NCI-H460 (cell line): ENCODE data around the gene LSS. TPM values are rescaled to one million over a fixed set of nuclear protein-coding genes. Genes with fewer than 3 reads are reported as not detected.

Experiments used
- DNase-seq: peaks from one replicate; pipeline ENCODE4 v3.0.0-alpha.2; 2016; ENCODE audit warnings: low read depth; ENCODE audit errors: extremely low read depth
- total RNA-seq: library from RNA; depleted of rRNA; stranded (reverse); fragments of >200 nt; shearing (Covaris generic); gene quantifications from 2 replicates; pipeline ENCODE4 v1.2.3, GENCODE V29; 2014

LSS gene
- total RNA-seq, 1 experiment from 2014 or later, result 6.0 TPM

DNA sequence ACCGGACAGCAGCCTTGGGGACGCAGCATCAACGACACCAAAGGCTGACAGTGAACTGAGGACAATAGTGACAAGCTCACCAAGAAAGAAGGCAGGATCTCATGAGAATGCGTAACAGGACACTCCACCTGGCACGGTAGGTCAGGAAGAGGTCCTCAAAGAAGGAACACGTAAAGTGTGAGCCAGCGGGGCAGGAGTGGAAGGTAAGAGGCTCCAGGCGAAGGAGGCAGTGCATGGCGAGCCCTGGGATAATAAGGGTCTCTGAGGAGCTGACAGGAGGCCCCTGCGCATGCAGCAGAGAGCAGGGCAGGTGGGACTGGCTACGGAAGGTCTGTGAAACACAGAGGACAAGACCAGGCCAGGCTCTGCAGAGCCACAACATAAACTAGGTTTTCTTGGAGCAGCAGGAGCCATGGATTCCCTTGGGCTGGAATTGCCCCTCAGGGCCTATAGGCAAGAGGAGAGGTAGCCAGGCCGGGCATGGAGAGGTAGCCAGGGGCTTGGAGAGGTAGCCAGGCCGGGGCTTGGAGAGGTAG, 8.2 kb downstream of the LSS start:
- no peak for DNase-seq

DNA sequence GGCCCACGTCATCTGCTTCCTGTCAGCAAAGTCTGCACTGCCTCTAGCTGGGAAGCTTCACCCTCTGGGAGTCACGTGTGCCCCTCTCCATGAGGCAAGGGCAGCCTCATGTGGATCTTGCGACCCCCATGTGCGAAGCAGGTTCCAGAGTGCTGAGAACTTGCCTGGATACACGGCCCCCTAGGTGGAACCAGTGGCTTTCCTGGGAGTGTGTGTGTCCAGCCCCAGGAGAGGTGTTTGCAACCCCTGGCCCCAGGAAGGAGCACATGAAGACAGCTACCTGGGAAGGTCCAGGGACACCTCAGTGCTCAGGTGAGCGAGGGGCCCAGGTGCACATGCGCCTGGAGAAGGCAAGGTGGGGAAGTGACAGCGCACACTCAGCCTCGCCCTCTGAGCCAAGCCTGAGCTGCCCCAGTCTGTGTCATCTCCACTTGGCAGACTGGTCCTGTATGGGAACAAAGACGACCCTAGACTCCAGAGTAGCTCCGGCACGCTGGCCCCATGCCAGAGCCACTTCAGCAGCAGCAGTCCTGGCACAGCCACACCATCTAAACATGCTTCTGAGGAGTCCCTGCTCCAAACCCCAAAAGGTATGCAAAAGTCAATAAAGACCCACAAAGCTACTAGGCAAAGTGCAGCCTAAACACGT, 8.9 kb downstream of the LSS start:
- no peak for DNase-seq

DNA sequence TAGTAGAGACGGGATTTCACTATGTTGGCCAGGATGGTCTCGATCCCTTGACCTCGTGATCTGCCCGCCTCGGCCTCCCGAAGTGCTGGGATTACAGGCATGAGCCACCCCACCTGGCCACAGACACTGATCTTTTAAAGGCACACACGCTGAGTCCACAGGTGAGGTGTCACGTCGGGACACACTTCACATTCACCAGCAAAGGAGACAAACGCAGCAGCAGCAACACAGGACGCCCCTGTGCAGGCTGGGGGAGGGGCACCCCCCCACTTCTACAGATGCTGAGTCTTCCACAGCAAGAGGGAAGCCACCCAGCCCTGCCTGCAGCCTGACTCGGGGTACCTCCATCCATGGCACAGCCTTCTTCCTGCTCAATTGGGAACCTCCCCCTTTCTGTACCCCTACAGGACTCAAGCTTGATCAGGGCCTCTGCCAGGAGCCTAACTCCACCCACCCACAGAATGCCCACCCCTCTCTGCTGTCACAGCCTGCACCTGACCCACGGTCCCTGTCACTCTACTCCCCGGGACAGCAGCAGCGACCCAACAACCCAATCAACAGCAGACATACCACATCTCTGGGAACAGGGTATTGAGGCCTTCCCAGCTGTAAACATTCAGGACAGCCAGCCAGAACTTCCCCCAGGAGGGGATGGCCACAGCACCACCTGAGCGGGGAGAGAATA, 9.5 kb downstream of the LSS start:
- no peak for DNase-seq

GRCh38 chr21:46217511-46218196, 10.9 kb downstream of the LSS start:
- DNase-seq, result no peak

DNA sequence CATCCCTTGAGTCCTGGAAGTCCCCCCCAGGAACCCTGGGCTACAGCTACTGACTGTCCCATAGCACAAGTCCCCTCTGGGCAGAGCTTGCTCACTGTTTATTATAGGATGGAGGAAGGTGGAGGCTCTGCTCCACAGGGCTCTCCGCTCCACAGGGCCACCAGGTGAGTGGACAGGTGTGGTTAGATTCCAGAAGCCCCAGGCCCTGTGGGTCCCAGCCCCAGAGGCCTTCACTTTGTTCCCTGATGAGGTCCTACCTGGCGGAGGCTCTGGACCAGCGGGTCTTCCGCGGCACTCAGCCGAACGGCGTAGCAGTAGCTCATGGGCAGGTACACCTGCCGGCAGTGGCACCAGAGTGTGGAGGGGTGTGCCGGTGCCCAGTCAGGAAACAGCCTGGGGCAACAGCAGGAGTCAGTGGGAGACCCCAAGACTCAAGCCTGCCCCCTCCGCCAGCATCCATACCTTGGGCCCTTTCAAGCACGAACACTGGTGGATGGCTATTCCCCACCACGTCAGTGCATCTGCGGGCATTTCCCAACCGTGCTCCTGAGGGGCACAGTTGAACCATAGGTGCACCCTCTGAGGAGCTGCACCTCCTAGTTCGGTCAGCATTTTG, 12.3 kb downstream of the LSS start:
- DNase-seq, result no peak

DNA sequence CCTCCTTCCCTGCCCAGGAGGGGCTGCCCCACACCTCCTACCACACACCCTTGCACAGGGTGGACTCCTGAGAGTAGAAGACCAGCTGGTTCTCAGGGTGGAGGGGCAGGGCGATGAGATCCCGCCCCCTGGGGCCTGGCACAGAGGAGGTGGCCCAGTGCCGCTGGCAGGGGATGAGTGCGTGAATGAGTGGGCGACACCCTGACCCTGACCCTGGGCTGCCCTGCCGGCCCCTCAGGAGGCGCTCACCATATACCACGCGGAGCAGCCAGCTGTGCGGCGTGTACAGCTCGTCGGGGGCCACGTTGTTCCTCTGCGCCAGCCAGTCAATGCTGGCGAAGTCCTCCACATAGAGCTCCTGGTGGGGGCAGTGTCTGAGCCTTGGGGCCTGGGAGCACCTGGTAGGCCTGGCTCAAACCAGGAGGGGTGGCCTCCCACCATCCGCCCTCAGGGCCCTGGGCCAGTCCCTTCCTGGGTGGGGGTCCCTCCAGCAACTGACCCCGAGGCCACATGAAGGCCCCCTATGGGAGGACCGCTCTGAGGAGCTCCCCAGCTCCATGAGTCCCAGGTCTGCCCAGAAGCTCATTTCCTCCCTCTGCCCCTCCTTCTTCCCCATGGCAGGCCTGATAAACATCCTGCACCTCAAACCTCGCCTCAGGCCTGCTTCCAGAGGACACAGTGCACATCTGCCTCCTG, 13.0 kb downstream of the LSS start:
- DNase-seq, result no peak

DNA sequence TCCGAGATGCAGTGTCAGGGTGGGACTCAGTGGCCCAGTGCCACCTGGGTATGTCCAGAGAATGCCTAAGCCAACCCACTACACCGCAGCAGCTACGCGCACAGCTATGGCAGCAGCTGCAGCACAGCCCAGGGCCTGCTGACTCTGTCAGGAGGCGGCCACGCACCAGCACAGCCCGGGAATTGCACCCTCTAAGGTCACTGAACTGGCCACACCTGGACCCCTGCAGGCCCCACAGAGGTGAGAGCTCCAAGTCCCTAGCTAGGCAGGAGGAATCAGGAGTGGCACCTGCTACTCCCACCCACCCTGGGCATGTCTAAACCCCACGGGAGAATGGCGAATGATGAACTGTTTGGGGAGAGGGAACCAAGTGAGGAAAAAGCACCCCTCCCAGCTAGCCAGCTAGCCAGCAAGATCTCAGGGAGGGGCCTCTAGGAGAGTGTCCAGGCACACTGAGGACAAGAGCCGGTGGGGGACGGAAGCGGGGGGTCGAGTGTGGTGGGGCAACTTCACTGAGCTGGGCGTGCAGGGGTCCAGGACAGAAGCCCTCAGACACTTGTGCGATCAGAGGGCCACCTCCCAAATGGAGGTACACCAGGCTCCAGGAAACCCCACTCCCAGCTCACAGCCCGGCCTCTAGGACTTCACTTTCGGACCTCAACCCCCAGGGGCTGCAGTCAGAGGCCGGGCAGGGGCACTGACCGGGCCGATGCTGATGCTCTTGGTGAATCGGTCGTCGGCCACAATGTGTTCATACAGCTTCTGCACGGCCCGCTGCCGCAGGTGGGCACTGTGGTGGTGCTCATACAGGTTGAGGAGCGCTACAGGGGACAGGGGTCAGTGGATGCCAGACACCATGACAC, 13.9 kb downstream of the LSS start:
- DNase-seq, result no peak

DNA sequence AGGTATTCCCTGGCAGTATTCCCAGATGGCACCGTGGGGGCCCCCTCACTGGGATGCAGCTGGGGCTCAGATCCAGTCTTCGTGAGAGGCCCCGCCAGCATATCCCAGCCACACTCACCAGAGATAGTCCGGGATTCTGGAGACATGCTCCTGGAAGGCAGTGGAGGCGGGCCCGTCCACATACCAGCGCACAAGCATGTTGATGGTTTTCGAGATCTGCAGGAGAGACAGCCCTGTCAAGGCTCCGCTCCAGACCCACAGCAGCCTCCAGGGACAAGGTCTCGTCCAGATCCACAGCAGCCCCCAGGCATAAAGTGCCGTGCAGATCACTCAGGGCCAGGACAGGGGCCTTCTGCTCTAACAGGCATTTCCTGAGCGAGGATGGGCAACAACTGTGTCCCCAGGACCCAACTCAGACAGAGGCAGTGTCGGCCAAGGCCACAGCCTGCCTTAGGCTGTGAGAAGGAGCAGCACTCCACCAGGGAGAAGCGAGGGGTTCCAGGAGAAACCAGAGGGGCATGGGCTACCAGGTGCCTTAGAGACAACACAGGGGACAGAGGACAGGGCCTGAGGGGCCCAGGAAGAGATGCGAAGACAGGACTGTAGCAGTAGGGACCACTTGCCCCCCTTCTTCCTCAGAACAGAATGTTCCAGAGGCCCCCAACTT, 14.8 kb downstream of the LSS start:
- no peak for DNase-seq

DNA sequence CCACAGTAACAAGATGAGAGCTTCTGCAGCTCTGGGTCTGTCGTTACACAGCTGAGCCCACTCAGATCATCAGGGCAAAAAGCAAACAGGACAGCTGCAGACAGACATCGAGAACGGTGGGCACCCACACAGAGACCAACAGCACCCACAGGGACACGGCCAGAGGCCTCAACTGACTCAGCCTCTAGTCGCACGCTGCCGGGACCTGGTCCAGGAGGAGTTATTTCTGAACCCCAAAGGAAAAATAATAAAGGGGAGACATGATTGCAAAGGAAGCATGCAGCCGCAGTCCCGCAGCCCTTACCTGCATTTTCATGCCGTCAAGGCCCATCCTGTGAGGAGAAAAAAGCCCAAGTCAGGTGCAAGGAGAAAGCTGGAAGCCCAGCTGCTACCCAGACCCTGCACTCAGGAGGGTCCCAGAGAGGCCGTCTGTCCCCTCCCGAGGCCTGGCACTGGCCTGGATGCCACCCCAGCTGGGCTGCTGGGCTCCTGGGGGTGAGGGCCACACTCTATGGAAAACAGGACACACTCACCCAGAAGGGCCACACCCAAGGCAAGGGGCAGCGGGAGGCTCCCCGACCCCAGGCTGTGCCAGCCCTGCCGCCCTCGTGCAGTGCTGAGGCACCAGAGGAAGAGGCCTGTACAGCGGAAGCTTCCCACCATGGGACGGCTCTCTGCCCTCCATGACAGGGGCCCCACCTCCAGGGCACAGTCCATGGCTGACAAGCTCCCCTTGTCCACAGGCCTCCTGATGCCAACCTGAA, 15.7 kb downstream of the LSS start:
- DNase-seq, result no peak

DNA sequence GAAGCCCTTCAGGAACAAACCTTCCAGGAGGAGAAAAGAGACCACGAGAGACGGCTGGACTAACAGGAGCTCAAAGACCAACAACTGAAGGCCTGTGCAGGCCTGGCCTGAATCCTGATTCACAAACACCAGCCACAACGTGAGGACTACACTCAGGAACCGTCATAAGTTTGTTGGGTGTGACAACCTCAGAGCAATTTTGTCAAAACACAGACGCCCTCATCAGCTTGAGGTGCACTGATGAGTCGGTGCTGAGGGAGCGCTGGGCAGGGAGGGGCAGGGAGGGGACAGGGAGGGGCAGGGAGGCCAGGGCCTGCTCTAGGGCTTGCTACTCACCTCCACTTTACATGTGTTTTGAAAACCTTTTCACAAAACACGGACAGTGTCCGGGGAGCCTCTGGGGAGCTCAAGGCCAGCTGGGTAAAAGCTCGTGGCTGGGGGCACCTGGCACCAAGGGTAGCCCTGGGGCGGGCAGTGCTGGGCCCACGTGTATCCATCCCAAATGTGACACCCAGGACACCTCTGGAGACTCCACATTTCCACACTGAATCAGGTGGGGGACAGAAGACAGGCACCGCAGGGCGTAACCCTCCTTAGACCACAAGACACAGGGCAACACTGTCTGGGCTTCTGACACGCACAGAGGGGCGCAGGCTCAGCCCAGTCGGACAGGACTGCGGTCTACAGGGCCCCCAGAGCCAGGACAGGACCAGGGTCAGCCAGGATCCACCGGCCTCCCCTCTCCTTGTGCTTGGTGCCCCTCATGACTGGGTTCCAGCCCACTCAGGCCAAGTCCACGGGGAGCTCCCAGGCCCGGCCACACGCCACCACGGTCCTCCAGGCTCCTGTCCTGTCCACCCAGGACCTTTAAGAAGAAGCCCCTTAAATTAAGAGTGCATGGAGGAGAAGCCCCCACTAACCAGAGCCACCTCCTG, 16.5 kb downstream of the LSS start:
- no peak for DNase-seq

DNA sequence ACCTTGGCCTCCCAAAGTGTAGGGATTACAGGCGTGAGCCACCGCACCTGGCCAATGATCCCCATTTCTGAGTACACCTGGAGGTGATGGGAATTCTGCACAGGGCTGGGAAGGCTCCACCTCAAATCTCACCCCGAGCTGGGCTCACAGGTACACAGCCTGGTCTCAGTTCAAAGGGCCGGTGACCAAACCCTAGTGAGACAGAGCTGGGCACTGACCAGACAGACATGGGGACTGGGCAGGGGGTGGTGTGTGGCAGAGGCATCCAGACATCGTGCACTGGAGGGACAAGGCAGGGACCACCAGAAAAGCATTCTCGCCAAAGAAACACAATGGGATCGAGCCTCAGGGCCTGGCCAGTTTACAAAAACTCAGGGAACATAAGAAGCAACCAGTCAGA, 17.2 kb downstream of the LSS start:
- DNase-seq, result no peak

GRCh38 chr21:46210378-46211136, 18.0 kb downstream of the LSS start:
- DNase-seq, result no peak

DNA sequence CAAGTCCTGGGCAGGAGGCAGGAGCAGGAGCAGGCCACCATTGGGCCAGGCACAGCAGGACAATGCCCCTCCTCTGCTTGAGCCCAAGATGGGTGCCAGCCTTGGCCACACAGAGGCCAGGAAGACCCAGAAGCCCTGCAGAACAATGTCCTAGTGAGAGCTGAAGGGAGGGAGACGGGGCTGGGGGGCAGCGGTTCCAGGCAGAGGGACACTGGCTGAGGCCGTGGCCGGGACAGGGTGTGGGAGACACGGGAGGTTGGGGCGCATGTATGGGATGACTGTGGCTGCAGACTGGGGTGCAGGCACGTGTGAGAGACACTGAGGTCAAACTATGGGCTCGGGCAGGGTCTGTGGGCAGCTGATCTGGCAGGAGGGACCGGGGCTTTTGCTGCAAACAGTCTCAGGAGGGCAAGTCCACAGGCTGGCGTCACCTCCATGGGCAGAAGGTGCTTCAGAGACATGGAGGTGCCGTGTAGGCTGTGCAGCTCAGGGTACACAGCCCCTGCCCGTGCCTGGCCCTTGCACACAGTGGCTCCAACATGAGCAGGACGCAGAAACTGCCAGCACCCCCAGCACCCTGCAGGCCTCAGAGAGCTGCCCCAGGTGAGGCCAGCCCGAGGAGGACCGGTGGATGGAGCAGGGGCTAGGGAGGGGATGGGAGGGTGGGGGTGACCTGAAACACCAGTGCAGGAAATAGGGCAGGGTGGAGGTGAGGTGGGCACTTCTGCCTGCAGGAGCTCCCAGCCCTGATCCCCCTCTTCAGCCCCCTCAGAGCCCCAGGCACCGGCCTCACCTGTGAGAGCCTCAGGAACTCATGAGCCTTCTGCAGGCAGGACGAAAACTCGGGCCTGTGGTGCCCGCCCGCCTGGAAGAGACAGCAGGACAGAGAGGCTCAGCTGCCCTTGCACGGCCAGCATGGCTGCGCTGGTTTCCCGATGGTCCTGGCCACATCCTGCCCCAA, 19.5 kb downstream of the LSS start:
- no peak for DNase-seq

DNA sequence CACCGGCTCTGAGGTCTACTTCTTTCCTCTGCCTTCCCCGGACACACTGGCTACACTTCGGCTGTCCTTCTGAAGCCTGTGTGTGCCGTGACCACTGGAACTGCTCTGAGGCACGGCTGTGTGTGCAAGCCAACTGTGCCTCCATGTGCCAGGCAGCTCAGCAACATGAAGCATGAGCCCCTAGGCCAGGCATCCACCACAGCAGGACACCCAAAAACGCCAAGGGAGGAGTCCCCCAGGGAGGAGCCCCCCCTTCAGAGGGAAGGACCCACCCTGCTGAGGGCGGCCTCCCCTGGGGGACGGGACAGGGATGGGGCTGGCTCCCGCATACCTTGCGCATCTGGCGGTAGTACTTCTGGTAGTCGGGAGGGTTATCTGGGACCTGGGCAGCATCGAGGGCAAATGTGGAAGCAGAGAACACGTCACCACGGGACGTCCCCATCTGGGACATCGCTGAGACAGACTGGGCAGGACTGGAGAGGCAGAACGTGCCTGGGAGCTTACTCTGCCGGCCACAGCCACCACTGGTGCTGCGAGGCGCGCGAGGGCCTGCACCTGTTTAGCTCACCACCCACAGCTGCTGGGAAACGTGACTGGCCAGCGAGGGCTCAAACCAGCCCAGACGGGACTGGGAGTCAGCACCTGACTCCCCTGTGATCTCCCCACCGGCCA, 20.5 kb downstream of the LSS start:
- no peak for DNase-seq
